GM04503 (cell line): Measurements from ENCODE around the gene SNTG2.

ENCODE experiments used
- DNase-seq: peaks from one replicate; pipeline ENCODE4 v3.0.0-alpha.2; 2012; ENCODE audit warnings: low read depth

The SNTG2 gene

DNA sequence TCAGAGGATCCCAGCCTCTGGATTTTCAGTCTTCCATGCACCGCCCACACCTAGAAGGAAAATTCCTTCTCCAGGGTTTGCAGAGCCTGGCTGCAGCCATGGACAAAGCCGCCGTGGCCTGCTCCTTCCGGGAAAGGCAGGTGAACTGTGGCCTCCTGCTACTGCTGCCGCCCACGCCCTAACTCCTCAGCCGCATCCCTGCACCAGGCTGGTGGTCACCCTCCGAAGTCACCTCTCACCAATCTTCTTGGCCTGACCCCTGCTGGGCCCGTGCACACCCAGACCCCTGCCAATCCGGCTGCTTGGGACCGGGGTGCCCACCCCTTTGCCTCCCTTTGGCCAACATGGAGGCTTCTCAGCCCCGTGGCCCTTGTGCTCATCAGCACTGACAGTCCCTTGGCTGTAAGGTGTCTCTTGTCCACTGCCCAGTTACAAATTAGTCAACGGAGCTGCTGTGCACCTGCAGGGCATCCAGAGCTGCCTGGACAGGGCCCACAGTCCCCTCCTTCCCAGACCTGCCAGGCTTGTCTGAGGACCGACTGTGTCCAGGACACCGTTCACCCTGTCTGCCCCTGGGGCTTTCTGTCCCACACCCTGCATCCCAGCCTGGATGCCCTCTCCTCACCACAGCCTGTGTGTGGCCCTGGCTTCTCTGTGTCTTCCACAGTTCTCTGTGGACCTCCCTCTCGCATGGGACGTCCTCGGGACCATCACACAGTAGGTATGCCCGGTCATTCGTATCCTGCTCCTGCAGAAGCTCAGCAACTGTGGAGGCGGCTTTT lies 332.6 kb downstream of the SNTG2 start:
- DNase-seq = no peak

DNA sequence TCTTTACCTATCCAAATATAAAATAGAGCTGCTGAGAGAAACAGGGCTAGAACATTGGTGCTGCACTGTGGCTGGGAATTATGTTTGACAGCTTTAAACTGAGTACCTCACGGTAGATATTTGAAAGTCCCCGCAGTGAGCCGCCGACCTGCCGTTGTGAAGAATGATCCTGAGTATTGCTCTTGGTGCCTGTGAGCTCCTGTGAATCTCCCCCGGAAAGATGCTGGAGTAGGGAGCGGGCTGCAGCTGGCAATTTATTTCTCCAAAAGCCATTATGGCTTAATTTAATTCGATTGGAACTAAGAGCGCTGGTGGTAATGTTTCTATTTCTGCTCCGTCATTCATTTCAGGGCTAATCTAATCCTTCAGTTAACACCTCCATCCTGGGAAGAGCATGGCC lies 333.2 kb downstream of the SNTG2 start:
- DNase-seq = no peak

DNA sequence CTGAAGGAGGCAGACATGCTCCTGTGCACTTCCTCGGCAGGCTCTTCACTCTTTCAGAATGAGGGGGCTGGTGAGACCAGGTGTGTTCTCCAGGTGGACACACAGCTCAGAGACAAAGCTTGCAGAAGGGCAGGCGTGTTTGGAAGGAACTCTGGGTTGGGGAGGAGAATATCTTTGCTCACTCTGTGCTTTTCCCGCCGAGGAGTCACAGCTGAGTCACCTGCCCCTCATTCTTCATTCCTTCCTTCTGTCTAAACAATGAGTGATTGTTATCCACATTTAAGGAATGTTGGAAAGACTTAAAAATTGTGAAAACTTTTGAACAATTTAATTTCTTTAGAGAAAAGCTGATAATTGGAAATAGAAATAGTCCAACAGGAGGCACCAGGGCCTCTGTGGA lies 336.3 kb downstream of the SNTG2 start:
- no peak for DNase-seq

DNA sequence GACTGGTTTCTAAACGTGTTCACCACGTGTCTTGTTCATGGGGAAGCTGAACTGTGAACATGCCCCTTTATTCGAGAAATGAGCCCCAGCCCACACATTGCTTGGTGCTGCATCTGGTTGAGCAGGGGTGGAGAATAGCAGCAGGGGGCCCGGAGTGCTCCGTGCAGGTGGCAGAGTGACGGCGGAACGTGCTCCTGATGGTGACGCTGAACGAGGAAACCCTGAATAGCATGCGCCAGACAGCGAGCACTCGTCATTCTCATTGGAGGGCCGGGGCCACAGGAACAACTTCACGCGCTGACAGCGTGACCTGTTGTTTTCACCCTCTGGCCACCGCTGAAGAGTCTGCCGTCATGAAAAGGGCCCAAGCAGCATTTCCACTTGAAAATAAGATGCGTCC lies 336.8 kb downstream of the SNTG2 start:
- no peak for DNase-seq

DNA sequence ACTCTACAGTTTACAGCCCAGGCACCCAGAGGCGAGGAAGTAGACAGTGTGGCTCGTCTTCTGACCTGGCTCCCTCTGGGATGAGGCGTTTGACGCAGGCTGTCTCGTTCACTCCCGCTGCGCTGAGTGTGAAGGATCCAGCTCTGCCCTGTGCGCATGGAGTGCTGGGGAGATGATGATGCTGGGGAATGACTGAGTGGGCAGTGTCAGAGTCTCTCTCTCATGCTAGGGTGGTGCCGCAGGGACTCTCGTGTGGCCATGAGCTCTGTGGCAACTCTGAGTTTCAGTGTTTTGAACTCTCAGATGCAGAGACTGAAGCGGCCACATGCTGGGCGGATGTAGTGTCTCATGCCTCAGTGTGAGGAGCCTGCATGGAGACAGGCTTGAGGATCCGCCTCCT lies 344.3 kb downstream of the SNTG2 start:
- no peak for DNase-seq

DNA sequence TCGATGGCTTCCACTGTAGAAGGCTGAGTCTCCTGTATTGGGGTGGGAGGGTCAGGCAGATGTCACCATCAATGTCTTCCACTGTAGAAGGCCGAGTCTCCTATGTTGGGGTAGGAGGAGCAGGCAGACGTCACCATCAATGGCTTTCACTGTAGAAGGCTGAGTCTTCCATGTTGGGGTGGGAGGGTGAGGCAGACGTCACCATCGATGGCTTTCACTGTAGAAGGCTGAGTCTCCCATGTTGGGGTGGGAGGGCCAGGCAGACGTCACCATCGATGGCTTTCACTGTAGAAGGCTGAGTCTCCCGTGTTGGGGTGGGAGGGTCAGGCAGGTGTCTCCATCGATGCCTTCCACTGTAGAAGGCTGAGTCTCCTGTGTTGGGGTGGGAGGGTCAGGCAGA lies 345.1 kb downstream of the SNTG2 start:
- DNase-seq = no peak

DNA sequence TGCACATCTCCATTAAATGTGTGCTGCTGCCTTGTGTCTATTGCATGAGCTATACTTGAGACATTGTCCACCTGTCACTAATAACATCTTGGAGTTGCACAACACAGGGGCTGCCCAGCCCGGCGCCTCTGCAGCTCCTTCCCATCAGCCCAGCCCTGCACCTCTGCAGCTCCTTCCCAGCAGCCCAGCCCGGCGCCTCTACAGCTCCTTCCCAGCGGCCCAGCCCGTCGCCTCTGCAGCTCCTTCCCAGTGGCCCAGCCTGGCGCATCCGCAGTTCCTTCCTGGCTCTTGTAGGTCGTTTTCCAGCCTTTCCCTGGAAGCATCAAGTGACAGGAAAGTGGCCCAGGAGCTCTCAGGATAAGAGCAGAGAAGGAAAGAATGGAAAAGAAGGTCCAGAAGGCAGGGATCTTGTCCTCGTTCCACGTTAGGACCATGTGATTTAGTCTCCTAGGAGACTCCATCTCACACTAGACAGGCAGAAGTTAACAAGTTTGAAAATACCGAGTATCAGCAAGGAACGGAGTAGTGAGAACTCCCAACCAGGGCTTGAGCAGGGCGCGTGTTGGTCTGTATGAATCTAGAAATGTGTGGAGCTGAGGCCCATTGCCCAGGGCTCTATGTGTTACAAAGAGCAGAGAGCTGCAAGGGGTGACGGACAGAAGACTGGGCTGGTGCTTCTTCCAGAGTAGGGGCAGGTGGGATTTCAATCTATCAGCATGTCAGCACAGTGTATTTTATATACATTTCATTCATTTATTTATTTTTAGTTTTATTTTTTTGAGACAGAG lies 346.9 kb downstream of the SNTG2 start:
- DNase-seq = no peak

DNA sequence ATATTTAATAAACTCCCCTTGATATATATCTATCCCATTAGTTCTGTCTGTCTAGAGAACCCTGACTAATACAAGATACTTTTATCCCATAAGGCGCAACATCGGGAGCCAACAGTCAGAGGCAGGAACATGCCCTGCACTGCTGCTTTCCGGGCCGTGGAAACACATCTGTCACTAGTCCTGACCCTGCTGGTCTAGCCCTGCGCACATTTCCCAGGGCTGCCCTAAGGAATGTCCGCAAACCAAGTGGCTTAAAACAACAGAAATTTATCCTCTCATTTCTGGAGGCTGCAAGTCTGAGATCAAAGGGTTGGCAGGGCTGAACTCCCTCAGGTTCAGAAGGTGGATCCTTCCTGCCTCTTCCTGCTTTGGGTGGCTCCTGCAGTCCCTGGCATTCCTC lies 348.4 kb downstream of the SNTG2 start:
- DNase-seq = no peak

DNA sequence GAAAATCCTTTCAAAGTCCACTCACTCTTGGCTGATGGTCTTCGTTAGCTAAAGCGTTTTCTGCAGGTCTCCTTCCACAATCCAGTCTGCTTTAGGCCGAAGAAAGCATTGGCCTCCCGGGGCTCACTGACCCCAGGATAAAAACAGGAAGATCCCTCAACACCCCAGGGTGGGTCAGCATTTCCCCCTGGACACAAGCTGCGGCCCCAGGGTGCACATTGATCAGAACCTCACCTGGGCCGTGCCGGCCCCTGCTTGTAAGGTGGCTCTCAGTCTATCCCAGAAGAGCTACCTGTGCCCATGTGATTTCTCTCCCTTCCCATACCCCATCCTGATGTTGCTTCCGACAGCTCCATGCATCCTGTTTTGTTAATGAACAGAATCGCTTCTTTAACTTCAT lies 349.6 kb downstream of the SNTG2 start:
- DNase-seq = no peak

DNA sequence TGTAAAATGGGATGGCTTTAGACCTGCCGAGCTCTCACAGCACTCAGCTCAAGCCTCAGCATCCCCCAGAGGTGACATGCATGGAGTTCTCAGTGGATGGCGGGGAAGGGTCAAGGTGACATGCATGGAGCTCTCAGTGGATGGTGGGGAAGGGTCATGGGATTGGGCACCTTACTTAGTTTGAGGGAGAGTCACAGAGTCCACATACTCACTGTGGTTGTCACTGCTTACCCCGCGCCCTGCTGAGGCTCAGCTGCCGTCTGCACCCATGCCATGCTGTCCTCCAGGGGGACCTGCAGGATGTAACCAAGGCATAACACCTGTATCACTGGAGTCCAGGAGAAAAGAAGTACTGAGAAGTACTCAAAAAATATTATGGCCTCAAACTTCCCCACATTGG lies 350.4 kb downstream of the SNTG2 start:
- DNase-seq = no peak

DNA sequence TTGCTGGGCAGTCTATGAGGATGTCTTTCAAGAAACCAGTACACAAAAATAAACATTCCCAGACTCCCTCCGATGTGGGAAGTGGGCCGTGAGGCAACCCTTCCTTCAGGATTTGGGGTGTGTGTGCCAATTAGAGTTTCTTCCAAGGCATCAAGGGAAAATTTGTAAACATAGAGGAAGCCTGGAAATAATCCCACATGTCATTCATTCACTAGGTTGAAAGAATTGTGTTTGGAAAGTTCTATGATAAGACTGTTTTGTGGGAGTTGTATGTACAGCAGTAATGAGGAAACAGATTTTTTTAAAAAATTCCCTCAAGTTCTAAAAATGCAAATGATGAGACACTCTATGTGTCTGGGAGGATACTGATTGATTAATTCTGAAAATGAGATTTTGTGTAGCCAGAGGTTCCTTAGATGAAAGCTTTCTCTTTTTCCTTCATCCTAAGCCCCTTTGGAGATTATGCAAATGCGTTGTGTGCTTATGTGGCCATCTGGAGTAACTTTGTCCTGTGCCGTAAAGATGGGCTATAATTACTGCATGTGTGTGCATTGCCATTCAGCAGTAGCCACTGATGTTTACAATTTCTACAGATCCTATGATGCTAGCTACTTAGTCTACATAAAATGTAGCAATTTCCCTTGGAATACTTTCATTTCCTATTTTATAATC lies 354.8 kb downstream of the SNTG2 start:
- no peak for DNase-seq

DNA sequence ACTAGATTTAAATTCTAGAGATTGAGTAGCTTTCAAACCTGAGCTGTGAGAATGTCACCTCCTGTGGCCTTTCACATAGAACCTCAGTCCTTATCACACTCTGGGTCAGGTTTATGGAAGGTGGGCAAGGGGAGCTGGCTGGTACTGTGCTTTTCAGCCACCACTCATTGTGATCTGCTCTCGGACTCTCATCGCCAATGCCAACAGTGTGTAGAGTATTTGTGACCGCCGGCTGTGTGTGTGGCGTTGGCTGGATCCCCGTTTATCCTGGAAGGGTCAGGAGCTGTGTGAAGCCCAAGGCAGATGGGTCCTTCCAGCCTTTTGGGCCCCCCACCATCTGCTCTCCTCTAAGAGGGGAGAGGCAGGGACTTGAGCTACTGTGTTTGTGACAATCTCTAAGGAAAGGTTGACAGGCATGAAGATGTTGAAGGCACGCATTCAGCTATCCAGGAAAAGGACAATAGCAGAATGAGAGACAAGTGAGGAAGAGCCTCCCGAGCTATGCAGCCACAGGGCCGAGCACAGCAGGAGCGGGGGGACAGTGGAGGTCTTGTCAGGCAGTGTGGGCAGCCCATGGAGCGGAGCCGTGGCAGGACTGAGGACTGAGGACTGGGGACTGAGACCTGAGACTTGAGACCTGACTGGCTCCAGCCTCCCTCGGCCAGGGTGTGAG lies 355.5 kb downstream of the SNTG2 start:
- no peak for DNase-seq

DNA sequence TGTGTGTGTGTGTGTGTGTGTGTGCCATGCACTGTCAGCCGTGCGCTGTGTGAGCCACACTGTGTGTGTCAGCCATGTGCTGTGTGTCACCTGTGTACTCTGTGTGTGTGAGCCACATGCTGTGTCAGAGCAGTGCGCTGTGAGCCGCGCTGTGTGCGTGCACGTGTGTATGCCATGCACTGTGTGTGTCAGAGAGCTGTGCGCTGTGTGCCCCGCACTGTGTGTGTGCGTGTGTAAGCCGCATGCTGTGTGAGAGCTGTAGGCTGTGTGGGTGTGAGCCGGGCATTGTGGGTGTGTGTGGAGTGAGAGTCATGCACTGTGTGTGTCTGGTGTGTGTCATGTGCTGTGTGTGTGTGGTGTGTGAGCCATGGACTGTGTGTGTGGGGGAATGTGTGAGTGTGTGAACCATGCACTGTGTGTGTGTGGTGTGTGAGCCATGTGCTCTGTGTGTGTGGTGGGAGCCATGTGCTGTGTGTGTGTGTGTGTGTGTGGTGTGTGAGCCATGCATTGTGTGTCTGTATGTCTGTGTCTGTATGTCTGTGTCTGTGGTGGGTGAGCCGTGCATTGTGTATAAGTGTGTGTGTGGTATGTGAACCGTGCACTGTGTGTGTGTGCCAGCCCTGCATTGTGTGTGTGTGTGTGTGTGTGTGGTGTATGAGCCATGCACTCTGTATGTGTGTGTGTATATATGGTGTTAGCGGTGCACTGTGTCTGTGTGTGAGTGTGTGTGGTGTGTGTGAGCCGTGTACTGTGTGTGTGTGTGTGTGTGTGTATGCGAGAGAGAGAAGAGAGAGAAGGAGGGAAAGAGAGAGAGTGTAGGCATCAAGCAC lies 356.3 kb downstream of the SNTG2 start:
- DNase-seq = no peak

DNA sequence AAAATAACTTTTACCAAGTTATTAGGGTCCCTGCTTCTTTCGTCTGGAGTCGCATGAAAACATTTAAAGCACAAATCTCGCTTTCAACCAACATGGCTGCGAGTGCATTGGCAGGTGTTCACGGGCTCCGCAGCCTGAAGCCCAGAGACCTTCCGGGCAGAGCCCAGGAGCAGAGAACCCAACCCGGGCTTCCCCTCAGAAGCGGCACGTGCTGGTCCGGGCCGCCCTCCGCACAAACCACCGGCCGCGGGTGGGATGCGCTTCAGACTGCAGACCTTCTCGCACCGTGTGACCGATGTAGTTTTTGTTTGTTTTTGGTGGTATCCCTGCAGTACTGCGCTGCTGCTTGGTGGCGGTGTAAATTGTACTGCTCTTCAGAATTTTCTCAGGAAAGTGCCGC lies 357.0 kb downstream of the SNTG2 start:
- no peak for DNase-seq

DNA sequence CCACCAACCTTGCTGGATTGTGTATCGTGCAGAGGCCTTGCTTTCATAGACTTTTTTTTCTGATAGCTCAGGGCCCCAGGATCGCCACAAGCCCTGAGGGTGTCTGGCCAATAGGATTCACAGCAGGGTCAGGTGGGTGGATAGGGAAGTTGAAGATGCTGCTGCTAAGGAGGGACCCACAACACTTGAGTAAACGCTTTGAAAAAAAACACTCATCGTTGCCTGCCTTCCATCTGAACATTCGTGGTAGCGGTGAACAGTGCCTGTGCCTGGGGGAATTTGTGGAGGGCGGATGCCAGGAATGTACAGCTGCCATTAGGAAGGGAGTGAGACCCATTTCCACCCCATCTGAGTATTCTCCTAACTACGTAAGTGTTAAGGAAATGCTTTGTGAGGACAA lies 358.0 kb downstream of the SNTG2 start:
- DNase-seq = no peak

DNA sequence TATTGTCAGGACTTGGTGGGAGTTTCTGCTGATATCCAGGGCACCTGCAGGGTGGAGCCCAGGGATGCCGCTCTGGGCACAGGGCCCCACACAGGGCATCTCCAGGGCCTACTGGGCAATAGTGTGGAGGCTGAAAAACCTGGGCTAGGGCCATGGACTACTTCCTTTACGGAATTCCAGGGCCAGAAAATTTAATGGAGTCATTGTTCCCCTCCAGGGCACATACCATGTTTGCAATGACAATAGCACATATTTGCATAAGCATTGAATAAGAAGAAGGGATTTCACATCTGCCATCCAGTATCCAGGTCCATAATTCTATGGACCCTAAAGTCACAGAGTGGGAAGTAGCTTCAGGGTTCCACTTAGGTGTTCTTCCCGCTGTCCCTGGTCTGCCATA lies 358.9 kb downstream of the SNTG2 start:
- DNase-seq = no peak

DNA sequence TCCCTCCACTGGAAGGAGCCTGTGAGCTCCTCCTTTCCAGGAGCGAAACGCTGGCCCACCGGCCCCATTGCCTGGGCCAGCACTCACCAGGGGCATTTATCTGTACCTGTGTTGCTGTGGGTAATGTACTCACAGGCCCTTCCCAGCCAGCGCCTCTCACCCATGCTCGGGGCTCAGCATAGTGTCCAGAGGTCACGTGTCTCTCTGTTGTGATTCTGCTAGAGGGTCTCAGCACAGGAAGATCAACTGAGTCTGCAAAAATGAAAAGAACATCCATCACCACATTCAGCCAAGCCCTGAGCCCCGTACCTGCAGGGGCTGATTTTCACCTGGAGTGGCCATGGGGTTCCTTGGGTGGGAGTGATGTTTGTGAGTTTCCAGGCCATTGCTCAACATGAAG lies 359.6 kb downstream of the SNTG2 start:
- no peak for DNase-seq

DNA sequence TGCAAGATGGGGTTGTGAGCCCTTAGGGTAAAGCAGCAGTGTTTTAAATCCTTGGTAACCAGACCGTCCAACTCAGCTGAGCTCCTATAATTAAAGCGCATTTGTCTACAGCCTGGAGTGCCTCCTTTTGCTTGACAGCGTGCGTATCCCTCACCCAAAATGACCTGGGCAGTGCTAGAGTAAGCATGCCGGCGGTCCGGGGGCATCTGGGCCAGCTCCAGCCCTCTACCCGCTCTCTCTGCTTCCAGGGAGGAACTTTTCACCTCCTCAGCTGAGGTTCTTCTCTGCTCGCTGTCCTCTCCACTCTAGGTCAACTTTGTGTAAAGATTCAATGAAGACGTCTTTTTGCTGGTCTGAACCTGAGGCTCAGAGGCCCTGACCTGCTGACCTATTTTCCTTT lies 360.2 kb downstream of the SNTG2 start:
- DNase-seq = no peak

DNA sequence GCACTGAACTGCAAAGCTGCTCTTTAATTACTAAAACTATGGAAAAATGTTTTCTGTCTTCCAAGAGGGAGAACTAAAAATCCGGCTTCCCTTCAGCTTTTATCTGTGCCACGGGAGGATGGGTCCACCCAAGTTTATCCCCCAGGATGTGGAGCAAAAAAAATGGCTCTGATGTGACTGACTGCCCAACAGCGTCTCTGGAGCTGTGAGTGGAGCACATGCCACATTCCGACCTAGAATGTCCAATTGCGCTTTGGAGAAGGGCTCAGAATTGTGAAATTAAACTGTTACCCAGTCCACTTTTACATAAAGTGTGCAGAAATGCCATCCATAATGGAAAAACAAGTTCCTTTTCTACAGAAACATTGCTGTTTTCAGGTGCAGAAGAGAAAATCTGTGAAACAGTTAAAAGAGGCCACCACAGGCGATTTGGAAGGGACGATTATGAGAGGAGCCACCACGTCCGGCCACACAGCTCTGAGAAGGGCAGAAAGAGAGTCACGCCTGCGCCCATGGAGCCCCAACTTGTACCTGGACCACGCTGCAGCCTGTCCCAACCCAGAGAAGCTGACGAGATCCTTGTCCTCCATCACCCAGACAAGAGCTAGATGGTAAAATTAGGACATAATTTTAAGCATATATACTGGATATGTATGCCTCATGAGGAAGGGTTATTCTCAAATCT lies 362.7 kb downstream of the SNTG2 start:
- no peak for DNase-seq

DNA sequence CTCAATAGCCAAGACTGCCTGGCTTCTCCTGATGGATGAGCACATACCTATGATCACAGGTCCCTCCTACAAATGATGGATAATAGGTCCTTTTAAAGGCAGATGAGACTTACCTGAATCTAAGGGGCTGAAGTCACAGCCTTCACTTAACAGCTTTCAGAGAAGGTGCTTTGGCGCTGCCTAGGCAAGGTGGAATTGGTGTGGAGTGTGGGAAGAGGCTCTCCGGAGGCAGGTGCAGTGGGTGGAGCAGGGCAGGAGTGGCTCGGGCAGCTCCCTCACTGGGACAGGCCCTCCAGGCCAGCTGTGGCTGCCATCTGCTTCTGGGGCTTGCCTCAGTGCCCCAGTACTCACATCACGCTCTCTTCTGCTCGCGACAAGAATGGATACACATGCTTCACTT lies 363.6 kb downstream of the SNTG2 start:
- no peak for DNase-seq

DNA sequence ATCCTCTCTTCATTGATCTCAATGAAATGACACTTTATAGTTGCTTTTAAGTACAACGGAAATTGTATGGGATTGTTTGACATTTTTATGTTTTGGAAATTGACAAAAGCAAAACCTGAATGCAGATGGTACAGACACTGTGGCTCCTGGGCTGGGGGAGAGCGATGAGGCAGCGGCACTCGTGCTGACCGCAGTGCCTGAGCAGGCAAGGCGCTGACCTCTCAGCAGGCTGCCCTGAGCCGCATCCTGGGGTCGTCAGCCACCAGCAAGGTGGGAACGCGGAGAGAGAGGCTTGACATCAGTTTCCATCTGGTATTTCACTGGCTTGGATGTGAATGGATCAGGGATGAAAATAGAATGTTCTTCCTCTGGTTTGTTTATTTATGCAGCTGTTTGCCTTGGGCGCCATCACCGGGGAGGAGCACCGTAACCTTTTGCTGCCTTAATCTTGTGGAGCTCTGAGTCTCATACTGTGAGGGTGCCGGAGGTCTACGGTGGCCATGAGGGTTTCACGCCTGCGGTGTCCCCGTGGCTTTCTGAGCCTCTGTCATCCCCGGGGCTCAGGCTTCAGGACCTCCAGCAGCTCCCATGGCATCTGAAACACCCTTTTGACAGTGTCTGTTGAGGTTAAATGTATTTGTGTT lies 367.8 kb downstream of the SNTG2 start:
- no peak for DNase-seq
